Measurements from ENCODE around the gene FADS6.
A peak's percentile ranks its signal among the peaks of the same experiment; 100 is the strongest.

DNA sequence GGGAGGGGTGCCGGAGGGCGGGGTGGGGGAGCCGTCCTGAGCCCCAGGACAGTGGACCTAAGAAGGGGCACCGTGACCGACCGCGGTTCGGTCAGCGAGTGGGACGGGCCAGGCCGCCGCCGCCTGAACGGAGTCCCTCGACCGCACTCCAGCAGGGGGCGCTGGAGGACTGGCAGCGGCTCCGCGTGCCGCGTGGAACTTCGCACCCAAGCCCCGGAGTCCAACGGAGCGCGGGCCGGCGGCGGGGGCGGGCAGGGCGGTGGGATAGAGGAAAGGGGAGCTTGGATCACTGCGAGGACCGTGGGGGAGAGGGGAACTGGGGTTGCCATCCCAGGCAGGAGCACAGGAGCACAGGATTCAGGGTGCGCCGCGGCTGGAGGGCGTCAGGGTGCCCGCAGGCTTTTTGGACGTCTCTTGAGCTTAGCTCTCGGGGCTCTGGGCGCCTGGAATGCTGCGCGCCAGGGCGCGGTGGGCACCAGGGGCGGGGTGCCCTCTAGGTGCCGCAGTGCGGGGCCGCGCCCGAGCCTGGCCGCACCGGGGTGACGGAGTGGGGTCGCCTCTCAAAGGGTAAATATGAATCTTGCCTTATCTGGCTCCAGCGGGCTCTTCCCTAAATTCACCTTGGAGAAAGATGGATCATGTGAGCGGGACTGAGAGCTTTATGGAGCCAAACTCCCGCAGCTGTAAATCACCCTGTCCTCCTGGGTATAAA is 30.3 kb upstream of the FADS6 start:
- TF ChIP-seq, protein P1, sequence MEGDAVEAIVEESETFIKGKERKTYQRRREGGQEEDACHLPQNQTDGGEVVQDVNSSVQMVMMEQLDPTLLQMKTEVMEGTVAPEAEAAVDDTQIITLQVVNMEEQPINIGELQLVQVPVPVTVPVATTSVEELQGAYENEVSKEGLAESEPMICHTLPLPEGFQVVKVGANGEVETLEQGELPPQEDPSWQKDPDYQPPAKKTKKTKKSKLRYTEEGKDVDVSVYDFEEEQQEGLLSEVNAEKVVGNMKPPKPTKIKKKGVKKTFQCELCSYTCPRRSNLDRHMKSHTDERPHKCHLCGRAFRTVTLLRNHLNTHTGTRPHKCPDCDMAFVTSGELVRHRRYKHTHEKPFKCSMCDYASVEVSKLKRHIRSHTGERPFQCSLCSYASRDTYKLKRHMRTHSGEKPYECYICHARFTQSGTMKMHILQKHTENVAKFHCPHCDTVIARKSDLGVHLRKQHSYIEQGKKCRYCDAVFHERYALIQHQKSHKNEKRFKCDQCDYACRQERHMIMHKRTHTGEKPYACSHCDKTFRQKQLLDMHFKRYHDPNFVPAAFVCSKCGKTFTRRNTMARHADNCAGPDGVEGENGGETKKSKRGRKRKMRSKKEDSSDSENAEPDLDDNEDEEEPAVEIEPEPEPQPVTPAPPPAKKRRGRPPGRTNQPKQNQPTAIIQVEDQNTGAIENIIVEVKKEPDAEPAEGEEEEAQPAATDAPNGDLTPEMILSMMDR (conservative IDR thresholded peaks at IDR 0.05; ENCODE audit: low read length) = peak; percentile 41; the same call in 1 of the 2 replicates
- TF ChIP-seq EZH2phosphoT487 (IDR thresholded peaks at IDR 0.05; ENCODE audit: borderline replicate concordance) = no peak

Data from Loucy (cell line).